GM18526 (cell line): ENCODE measurements around the gene MREG.

Experiments
- POLR2A ChIP-seq: IDR thresholded peaks from 3 replicates; pipeline ENCODE4 v1.6.1; 2011; ENCODE audit not compliant: insufficient read length; ENCODE audit errors: extremely low read depth

Gene MREG

DNA sequence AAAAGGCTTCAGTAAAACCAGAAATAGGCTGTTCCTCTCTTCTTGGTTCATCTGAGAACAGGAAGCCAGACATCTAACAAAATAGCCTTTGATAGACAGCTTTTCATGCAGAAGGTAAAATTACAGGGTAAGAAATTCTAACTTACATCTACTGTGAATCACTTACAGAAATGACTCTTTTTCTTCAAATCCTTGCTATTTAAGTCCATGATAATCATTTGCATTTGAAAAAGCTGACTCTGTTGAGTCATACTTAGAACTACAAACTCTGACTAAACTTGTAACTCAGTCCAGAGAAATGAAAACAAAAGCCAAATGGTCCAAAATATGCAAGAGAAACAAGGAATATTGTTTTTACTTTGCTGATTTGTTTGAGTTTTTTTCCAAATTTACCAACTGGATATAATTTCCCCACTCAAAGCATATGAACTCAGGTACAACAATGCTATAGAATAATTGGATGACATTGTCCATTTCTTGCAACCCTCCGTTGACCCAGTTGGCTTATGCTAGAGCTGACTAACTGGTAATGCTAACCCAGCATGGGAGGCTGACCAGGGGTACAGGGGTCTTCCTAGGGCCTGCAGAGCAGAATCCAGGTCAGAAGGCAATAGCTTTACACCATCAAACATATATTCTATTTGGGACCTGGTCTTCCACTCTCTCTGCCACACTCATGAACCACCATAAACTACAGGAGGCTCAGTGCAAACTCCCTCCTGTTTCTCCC, 18.8 kb upstream of the MREG start:
- TF ChIP-seq POLR2A, result no peak

DNA sequence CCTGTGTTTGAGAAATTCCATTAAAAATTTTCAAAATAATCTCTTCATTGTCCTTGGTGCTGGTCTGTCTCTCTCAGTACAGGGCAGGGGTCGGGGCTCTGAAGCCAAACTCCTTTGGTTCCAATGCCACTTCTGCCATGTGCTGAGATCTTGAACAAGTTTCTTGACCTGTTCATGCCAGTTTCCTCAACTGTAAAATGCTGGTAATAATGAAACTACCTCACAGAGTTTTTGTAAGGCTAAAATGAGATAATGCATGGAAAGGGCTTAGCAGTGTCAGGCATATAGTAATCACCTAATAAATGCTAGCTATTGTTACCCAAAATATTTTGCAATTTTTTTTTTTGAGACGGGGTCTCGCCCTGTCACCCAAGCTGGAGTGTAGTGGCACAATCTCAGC, 16.9 kb upstream of the MREG start:
- TF ChIP-seq POLR2A, result no peak

DNA sequence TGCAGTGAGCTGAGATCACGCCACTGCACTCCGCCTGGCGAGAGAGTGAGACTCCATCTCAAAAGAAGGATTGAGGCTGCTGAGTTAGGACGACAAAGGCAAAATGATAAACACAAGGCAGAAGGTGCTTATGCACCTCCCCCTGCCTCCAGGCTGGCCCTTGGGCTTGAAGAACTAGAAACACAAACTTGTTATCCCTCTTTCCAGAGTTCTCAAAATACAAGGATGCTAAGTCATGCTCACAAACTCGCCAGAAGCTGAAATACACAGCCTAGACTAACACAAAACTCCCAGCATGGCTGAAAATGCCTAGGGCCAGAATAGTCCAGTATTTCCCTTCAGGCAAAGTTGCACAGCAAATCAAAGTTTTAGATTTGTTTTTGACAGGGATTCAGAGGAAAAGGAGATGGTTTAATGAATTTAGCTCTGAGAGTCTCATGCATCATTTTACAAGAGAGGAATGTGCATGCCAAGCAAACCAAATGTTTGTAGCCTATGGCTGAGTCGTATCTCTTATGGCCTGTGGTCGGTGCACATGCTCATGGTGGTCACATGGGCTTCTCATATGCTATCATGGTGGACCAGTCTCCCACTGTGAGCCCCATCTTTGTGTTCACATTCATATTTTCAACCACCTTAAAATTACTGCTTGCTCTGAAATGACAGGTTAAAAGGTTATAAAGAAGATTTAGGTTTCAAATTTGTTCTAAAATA, 16.2 kb upstream of the MREG start:
- no peak for TF ChIP-seq POLR2A

DNA sequence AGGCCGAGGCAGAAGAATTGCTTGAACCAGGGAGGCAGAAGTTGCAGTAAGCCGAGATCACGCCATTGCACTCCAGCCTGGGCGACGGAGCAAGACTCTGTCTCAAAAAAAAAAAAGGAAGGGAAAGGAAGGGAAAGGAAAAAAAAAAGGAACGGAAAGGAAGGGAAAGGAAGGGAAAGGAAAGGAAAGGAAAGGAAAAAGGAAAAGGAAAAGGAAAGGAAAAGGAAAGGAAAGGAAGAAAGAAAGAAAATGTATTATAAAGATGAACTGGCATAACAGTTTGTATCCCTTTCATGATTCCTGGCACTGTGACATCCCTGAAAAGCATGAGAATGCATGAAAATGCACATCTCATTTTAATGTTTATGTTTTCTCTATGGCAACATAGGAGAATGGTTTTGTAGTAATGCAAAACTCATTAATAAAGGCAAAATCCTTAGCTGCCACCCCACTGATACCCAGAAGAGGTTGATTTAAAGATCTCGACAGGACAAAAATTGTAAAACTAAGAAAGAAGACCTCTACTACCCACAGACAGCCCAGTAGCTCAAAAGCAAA, 11.5 kb upstream of the MREG start:
- TF ChIP-seq POLR2A, result no peak

DNA sequence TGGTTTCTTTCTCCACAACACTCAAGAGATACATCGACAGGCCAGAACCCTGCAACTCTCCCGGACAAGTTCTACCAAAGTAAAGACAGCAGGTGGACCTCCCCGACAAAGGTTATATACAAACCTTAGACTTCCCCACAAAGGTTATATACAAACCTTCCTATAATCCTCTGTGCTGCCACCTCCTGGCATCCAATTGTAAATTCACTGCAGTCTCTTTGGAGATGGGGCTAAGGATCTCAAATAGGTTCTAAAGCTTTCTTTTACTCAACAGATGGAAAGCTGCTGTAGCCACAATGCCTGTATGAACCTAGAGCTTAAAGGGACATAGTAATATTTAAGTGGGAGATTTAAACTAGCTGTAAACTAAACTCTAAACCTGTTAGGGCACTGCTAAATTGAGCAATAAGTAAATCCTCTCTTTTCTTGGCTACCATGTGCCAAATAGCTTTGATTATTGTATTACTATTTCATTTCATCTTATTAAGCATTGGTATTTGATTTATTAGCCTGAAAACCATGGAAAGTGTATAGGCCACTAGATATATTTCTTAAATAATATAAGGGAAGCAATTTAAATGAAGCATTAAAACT, 9.8 kb upstream of the MREG start:
- no peak for TF ChIP-seq POLR2A

DNA sequence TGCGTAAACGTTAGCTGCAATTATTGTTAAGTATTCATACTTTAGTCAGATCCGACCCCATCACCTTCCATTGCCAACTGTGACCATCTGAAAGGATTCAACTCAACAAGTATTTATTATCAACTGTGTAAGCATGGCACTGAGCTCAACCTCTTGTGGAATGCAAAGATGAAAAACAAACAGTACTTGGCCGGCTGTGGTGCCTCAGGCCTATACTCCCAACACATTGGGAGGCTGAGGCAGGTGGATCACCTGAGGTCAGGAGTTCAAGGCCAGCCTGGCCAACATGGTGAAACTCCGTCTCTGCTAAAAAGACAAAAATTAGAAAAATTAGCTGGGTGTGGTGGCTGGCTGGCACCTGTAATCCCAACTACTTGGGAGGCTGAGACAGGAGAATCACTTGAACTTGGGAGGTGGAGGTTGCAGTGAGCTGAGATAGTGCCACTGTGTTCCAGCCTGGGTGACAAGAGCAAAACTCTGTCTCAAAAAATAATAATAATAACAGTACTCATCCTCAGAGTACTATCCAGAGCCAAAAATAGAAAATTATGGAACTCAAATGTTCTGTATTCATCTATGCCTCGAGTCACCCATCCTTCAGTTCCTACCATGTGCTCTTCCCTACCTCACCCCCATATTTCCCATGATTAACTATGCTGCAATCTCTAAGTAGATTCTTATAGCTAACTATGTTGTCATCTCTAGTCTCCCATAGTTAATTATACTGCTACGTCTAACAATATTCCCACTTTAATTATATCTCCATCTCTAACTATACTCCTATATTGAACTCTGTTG, 8.6 kb upstream of the MREG start:
- TF ChIP-seq POLR2A, result no peak

DNA sequence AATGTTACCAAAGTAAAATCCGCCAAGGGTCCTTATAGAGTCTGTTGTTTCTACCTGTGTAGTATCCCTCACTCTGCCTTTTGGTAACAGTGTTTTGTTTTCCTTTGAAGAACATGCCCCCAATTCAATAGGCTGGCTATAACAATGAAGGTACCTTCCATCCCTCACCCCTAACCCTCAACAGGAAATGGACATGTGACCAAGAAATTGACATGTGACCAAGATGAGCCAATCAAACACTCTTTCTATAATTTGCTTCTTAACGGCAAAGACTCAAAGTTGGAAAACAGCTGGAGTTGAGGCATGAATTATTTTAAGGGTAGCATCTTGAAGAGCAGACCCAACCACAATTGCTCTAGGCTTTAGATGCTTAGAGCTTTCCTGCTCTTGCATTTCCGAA, 5.4 kb upstream of the MREG start:
- no peak for TF ChIP-seq POLR2A

DNA sequence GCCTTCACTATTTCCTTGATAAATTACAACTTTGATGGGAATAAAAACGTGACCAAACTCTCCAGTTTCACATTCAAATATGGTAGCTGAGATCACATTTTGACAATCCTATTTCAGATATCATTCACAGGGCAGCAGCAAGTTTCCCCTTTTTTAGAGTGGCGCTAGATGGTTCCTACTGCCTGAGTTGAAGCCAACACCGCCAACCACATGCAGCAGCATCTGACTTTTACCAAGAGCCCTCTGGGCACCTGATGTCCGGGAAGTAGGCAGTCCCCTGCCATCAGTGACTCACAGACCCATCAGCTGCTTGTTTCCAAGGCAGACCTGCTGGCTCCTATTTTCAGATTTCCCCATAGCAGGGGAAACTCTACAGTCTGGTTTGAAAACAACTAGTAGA, 4.0 kb upstream of the MREG start:
- no peak for TF ChIP-seq POLR2A

DNA sequence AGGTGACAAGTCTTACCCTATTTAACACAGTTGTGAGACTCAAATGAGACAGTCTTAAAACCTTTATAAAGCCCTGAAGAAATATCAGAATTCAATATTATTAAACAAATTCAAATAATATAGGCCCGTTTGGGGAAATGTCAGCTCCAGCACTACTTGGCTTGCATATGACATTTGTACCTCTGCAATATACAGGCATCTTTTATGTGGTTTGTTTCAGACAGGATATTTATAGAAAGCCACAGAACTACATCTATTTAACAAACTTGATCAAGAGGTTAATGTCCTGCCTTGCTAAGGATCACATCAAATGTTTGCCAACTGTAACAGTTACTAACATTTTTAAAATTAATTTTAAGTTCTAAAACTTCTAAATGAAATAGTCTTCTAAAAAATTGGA, 3.2 kb upstream of the MREG start:
- no peak for TF ChIP-seq POLR2A

DNA sequence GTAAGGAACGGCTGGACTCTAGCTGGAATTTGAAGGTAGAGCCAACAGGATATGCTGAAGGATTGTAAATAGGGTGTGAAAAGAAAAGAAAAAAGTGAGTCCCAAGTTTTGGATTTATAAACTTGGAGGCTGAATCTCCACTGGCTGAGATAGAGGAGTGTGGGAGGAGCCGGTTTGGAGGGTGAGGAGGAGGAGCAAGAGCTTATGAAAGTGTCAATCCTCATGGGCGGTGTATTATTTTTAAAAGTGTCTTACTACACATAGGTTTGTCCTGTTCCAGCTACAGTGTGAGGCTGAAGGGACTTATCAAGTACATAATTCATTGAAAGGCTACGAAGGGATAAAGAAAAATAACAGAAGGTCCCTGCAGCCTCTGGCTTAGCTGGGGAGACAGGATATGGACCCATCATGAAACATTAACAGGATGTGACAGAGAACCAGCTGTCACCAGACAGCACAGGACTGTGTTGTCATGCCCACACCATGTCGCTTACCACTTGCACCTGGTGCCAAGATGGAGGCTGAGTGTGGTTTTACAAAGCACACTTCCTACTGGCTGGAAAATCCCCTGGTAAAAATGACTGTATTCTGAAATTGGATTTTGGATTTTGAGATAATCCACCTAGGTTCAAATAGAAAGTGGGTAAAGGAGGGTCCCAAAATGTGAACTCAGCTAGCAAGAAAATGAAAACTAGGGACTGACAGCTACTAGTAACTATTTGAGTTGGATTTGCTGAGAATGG, 2.5 kb upstream of the MREG start:
- peak; percentile 28 for TF ChIP-seq POLR2A

DNA sequence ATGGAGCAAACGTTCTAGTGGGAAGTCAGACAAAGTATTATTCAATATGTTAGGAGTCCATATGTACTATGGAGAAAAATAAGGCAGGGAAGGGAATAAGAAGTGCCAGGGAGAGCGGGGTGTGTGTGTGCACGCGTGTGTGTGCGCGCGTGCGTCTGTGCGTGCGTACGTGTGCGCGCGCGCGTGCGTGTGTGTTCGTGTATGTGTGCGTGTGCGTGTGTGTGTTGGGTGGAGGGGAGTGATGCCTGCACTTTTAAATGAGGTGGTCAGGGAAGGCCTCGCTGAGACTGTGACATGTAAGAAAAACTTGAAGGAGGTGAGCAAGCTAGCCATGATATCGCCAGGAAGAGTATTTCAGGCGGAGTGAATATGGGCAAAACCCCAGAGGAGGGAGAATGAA, 1.6 kb upstream of the MREG start:
- no peak for TF ChIP-seq POLR2A

DNA sequence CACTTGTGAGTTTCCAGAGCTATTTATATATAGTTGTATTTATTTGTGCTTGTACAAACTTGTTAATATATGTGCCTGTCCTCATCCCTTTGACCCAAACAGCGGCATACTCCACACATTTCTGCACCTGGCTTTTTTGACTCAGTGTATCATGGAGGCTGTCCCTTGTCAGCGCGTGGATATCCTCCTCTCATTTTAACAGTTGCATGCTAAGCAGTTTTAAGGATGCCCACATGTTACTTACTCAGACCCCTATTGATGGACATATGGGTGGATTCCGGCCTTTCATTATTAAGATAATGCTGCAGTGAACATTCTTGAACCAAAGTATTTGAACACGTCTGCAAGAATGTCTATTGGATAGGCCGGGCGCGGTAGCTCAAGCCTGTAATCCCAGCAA, 655 bp upstream of the MREG start:
- no peak for TF ChIP-seq POLR2A

DNA sequence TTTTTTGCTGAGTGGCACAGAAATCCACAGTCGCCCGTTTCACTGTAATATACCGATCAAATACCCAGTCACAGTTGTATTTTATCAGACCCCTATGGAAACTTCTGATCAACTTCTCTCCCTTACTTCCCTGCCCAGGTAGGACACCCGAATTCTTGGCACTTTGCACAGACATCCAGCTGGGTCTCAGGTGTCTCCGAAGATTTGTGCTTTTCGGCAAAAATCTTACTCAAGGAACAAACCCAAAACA, 596 bp downstream of the MREG start:
- TF ChIP-seq POLR2A, result no peak

DNA sequence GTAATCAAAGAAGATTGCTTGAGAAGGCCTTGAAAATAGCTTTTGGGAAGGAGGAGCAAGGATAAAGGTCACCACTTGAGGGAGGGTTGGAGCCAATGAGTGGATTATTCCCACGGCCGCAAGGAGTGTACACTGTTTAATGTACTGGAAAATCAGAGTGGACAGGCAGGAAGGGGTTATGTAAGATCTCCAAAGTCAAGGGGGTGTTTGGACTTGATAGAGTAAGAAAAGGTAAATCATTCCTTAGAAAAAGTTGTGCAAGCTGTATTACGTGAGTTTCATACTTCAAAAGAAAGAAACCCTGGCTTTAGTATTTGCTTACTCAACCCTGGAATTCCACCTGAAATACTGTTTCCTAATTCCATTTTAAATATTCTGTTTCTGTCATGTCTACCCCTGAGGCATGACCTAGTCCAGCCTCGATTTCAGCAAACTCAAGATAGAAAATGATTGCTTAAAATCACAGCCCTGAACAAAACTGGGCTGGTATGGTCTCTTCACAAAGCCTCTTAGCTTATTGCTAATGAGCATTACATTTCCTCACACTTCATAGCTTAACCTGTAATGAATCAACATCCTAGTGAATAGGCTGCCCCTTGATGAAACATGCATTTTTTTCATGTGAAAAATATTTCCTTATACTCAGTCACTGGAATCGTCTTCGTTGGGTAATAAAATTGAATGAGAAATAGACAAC, 1.1 kb downstream of the MREG start:
- no peak for TF ChIP-seq POLR2A
